H9 (cell line): Measurements from ENCODE around the gene SCYGR4. TPM values are rescaled to one million over a fixed set of nuclear protein-coding genes. Genes with fewer than 3 reads are reported as not detected.

ENCODE experiments used
- DNase-seq: peaks from one replicate; pipeline ENCODE4 v3.0.0-alpha.2; 2017
- H2AFZ ChIP-seq: one replicate; pipeline ENCODE4 v1.6.1; 2013; ENCODE audit warnings: mild to moderate bottlenecking, low read length, control low read depth, moderate library complexity
- H2AK5ac ChIP-seq: 2 replicates; pipeline ENCODE4 v1.6.1; 2013; ENCODE audit warnings: low read length, control low read depth, mixed read lengths; ENCODE audit not compliant: insufficient read length
- H2BK120ac ChIP-seq: one replicate; pipeline ENCODE4 v1.6.1; 2013; ENCODE audit warnings: low read depth, mild to moderate bottlenecking, low read length, control low read depth, inconsistent platforms; ENCODE audit not compliant: poor library complexity, severe bottlenecking
- H2BK12ac ChIP-seq: 2 replicates; pipeline ENCODE4 v1.6.1; 2013; ENCODE audit warnings: low read length, control low read depth, mixed read lengths, low read depth; ENCODE audit not compliant: insufficient read length
- H2BK15ac ChIP-seq: 2 replicates; pipeline ENCODE4 v1.6.1; 2013; ENCODE audit warnings: low read depth, low read length, control low read depth
- H2BK20ac ChIP-seq: one replicate; pipeline ENCODE4 v1.6.1; 2013; ENCODE audit warnings: low read depth, mild to moderate bottlenecking, low read length, control low read depth, inconsistent platforms; ENCODE audit not compliant: poor library complexity, severe bottlenecking
- H2BK5ac ChIP-seq: 2 replicates; pipeline ENCODE4 v1.6.1; 2013; ENCODE audit warnings: low read length, control low read depth, mixed read lengths; ENCODE audit not compliant: insufficient read length
- H3K14ac ChIP-seq: 2 replicates; pipeline ENCODE4 v1.6.1; 2013; ENCODE audit warnings: low read length, control low read depth; ENCODE audit not compliant: insufficient read depth
- H3K18ac ChIP-seq: 2 replicates; pipeline ENCODE4 v1.6.1; 2013; ENCODE audit warnings: low read depth, mild to moderate bottlenecking, mixed read lengths, low read length, control low read depth; ENCODE audit not compliant: insufficient read length
- H3K23ac ChIP-seq: 2 replicates; pipeline ENCODE4 v1.6.1; 2013; ENCODE audit warnings: low read length, control low read depth, mixed read lengths, low read depth; ENCODE audit not compliant: insufficient read length
- H3K23me2 ChIP-seq: 2 replicates; pipeline ENCODE4 v1.6.1; 2013; ENCODE audit warnings: low read depth, mild to moderate bottlenecking, mixed read lengths, low read length, control low read depth; ENCODE audit not compliant: insufficient read length, poor library complexity, severe bottlenecking
- H3K27ac ChIP-seq: 2 replicates; pipeline ENCODE4 v1.5.1; 2013; ENCODE audit warnings: low read length, control low read depth, mixed read lengths, low read depth; ENCODE audit not compliant: insufficient read length
- H3K27me3 ChIP-seq: 2 replicates; pipeline ENCODE4 v1.6.1; 2013; ENCODE audit warnings: low read length, control low read depth, inconsistent platforms; ENCODE audit not compliant: insufficient read depth
- H3K4ac ChIP-seq: 2 replicates; pipeline ENCODE4 v1.6.1; 2013; ENCODE audit warnings: low read depth, mild to moderate bottlenecking, control low read depth, inconsistent platforms, low read length, moderate library complexity
- H3K4me1 ChIP-seq: 2 replicates; pipeline ENCODE4 v1.6.1; 2013; ENCODE audit warnings: low read length, control low read depth, inconsistent platforms; ENCODE audit not compliant: insufficient read depth
- H3K4me2 ChIP-seq: 2 replicates; pipeline ENCODE4 v1.6.1; 2013; ENCODE audit warnings: low read length, control low read depth, mixed read lengths; ENCODE audit not compliant: insufficient read length, insufficient read depth
- H3K56ac ChIP-seq: 2 replicates; pipeline ENCODE4 v1.6.1; 2013; ENCODE audit warnings: low read depth, mild to moderate bottlenecking, mixed read lengths, low read length, control low read depth; ENCODE audit not compliant: insufficient read length
- H3K79me1 ChIP-seq: 2 replicates; pipeline ENCODE4 v1.6.1; 2013; ENCODE audit warnings: low read depth, mild to moderate bottlenecking, moderate library complexity, low read length, control low read depth, inconsistent platforms; ENCODE audit not compliant: insufficient read depth, poor library complexity, severe bottlenecking
- H3K79me2 ChIP-seq: 2 replicates; pipeline ENCODE4 v1.6.1; 2013; ENCODE audit warnings: low read length, control low read depth, inconsistent platforms; ENCODE audit not compliant: insufficient read depth
- H3K9ac ChIP-seq: 2 replicates; pipeline ENCODE4 v1.6.1; 2013; ENCODE audit warnings: low read length, control low read depth, mixed read lengths; ENCODE audit not compliant: insufficient read length; ENCODE audit errors: extremely low read depth
- H3K9me3 ChIP-seq: one replicate; pipeline ENCODE4 v1.6.1; 2013; ENCODE audit warnings: low read depth, low read length, inconsistent platforms; ENCODE audit not compliant: control insufficient read depth
- H3T11ph ChIP-seq: one replicate; pipeline ENCODE4 v1.6.1; 2013; ENCODE audit warnings: mild to moderate bottlenecking, low read length, control low read depth, inconsistent platforms
- H4K20me1 ChIP-seq: one replicate; pipeline ENCODE4 v1.6.1; 2013; ENCODE audit not compliant: control insufficient read depth, insufficient read length, insufficient read depth
- H4K5ac ChIP-seq: 2 replicates; pipeline ENCODE4 v1.6.1; 2013; ENCODE audit warnings: low read depth, mild to moderate bottlenecking, mixed read lengths, low read length, control low read depth; ENCODE audit not compliant: insufficient read length
- H4K8ac ChIP-seq: replicated peaks from 2 replicates; pipeline ENCODE4 v1.6.1; 2013; ENCODE audit warnings: low read length, control low read depth, mixed read lengths, low read depth; ENCODE audit not compliant: insufficient read length
- H4K91ac ChIP-seq: 2 replicates; pipeline ENCODE4 v1.6.1; 2013; ENCODE audit warnings: low read depth, mild to moderate bottlenecking, moderate library complexity, mixed read lengths, low read length, control low read depth; ENCODE audit not compliant: insufficient read length
- H3K27ac Mint-ChIP-seq, 3 experiments: 2 replicates in 2 of 3; 3 replicates in 1 of 3; pipeline ENCODE4 v1.8.0; 2020 to 2021; ENCODE audit warnings: mixed read lengths in 3 of 3, mild to moderate bottlenecking in 1 of 3, moderate library complexity in 1 of 3
- H3K27me3 Mint-ChIP-seq: 2 replicates; pipeline ENCODE4 v1.8.0; 2021; ENCODE audit warnings: low read depth, mild to moderate bottlenecking, moderate library complexity, mixed read lengths
- H3K36me3 Mint-ChIP-seq, 3 experiments: 2 replicates in 2 of 3; 3 replicates in 1 of 3; pipeline ENCODE4 v1.8.0; 2020 to 2021; ENCODE audit warnings: low read depth in 3 of 3, mixed read lengths in 3 of 3; ENCODE audit not compliant: insufficient read depth in 1 of 3
- H3K4me1 Mint-ChIP-seq, 2 experiments: 2 replicates each; pipeline ENCODE4 v1.8.0; 2020; ENCODE audit warnings: mixed read lengths in 2 of 2
- H3K4me3 Mint-ChIP-seq, 2 experiments: 2 replicates in 1 of 2; 3 replicates in 1 of 2; pipeline ENCODE4 v1.8.0; 2020 to 2021; ENCODE audit warnings: mild to moderate bottlenecking in 2 of 2, mixed read lengths in 2 of 2, moderate library complexity in 1 of 2
- H3K9me3 Mint-ChIP-seq, 2 experiments: 2 replicates in 1 of 2; 3 replicates in 1 of 2; pipeline ENCODE4 v1.8.0; 2020; ENCODE audit warnings: mild to moderate bottlenecking in 2 of 2, mixed read lengths in 2 of 2, moderate library complexity in 1 of 2
- total RNA-seq: library from RNA; stranded (reverse); gene quantifications from 2 replicates; pipeline ENCODE4 v1.2.1, GENCODE V29; 2021
- TF ChIP-seq, protein P1 (sequence below): fragments of 200-600 bp; sonication (generic); conservative IDR thresholded peaks from 3 replicates; pipeline ENCODE4 v1.8.0; 2021; ENCODE audit warnings: antibody characterized with exemption, mild to moderate bottlenecking

SCYGR4 gene
- total RNA-seq, 1 experiment from 2014 or later, result not detected

DNA sequence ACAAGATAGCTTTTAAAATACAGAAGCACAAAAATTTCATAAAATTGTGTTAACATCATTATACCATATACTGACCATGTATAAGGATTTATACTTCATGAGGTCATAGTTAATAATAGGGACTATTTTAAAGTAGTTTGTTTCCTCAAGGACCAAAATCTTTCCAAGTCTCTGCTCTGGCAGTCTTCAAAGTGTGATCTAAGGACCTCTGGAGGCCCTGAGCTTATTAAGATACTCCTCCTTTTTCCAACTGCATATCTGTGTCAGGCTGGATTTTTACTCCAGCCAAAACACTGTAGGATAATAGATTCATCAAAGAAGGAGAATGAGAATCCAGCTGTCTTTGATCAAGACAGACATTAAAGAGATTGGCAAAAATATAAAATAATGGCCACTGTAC, 20.3 kb upstream of the SCYGR4 start:
- H3K9me3 ChIP-seq, result no peaks in the 10 kb centered on the region
- Mint-ChIP-seq H3K27me3 (no peaks in the 10 kb centered on the region; the same call in 1 of the 2 replicates), H3K36me3 (no peaks in the 10 kb centered on the region; a peak in 1 of 7 replicates), H3K4me3 (no peak overlapping the region), H3K9me3 (no peaks in the 10 kb centered on the region), H3K4me1 (peaks cover 5 to 14% of the 10 kb centered on the region in 2 experiments), H3K27ac (no peak overlapping the region)
- H2AFZ ChIP-seq, result no peak overlapping the region
- TF ChIP-seq, protein P1, sequence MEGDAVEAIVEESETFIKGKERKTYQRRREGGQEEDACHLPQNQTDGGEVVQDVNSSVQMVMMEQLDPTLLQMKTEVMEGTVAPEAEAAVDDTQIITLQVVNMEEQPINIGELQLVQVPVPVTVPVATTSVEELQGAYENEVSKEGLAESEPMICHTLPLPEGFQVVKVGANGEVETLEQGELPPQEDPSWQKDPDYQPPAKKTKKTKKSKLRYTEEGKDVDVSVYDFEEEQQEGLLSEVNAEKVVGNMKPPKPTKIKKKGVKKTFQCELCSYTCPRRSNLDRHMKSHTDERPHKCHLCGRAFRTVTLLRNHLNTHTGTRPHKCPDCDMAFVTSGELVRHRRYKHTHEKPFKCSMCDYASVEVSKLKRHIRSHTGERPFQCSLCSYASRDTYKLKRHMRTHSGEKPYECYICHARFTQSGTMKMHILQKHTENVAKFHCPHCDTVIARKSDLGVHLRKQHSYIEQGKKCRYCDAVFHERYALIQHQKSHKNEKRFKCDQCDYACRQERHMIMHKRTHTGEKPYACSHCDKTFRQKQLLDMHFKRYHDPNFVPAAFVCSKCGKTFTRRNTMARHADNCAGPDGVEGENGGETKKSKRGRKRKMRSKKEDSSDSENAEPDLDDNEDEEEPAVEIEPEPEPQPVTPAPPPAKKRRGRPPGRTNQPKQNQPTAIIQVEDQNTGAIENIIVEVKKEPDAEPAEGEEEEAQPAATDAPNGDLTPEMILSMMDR, result no peak
- H3K79me1 ChIP-seq, result no peaks in the 10 kb centered on the region
- H3T11ph ChIP-seq, result no peak overlapping the region
- H3K4me2 ChIP-seq, result no peak overlapping the region
- H3K27me3 ChIP-seq, result no peaks in the 10 kb centered on the region
- no peak overlapping the region for H2BK15ac ChIP-seq
- no peak overlapping the region for H2BK20ac ChIP-seq
- H3K56ac ChIP-seq, result no peak overlapping the region
- H3K79me2 ChIP-seq, result no peaks in the 10 kb centered on the region
- H3K4me1 ChIP-seq, result no peaks in the 10 kb centered on the region
- no peak overlapping the region for H3K23ac ChIP-seq
- no peak for DNase-seq
- H4K8ac ChIP-seq, result no peak overlapping the region
- H2BK12ac ChIP-seq, result no peak overlapping the region
- no peak overlapping the region for H4K5ac ChIP-seq
- no peak overlapping the region for H2AK5ac ChIP-seq
- no peaks in the 10 kb centered on the region for H3K23me2 ChIP-seq
- no peak overlapping the region for H3K18ac ChIP-seq
- H4K91ac ChIP-seq, result no peak overlapping the region
- no peak overlapping the region for H3K27ac ChIP-seq
- H2BK5ac ChIP-seq, result no peak overlapping the region
- no peak overlapping the region for H3K4ac ChIP-seq
- no peak overlapping the region for H3K14ac ChIP-seq
- H2BK120ac ChIP-seq, result no peak overlapping the region
- H3K9ac ChIP-seq, result no peak overlapping the region
- no peaks in the 10 kb centered on the region for H4K20me1 ChIP-seq
